ENCODE measurements around the gene IL1RAP.

IL1RAP gene

GRCh38 chr3:190541008-190541407, 27.1 kb downstream of the IL1RAP start:
- DNase-seq (ENCODE audit: low spot score) (no peak), FAIRE-seq (no peak)

- no peak for FAIRE-seq
- no peak for DNase-seq (ENCODE audit: low spot score)
Observed at GRCh38 chr3:190541560-190541959, 27.7 kb downstream of the IL1RAP start.

GRCh38 chr3:190542846-190543245, 29.0 kb downstream of the IL1RAP start:
- no peak for DNase-seq (ENCODE audit: low spot score)
- no peak for FAIRE-seq

- FAIRE-seq = no peak
- DNase-seq (ENCODE audit: low spot score) = no peak
Observed at GRCh38 chr3:190543671-190544070, 29.8 kb downstream of the IL1RAP start.

- FAIRE-seq (no peak), DNase-seq (ENCODE audit: low spot score) (no peak)
Observed at GRCh38 chr3:190545191-190545590, 31.3 kb downstream of the IL1RAP start.

GRCh38 chr3:190546881-190547510, 33.1 kb downstream of the IL1RAP start:
- no peak for FAIRE-seq

GRCh38 chr3:190548031-190548656, 34.3 kb downstream of the IL1RAP start:
- FAIRE-seq = no peak
- DNase-seq (ENCODE audit: low spot score) = no peak

More at GRCh38 chr3:190546881-190547510, 33.1 kb downstream of the IL1RAP start:
- no peak for DNase-seq (ENCODE audit: low spot score)

- FAIRE-seq (no peak), DNase-seq (ENCODE audit: low spot score) (no peak)
Observed at GRCh38 chr3:190552021-190552420, 38.1 kb downstream of the IL1RAP start.

GRCh38 chr3:190552969-190553759, 39.3 kb downstream of the IL1RAP start:
- no peak for FAIRE-seq
- DNase-seq (ENCODE audit: low spot score) = no peak

- FAIRE-seq (no peak), DNase-seq (ENCODE audit: low spot score) (no peak)
Observed at GRCh38 chr3:190554197-190554596, 40.3 kb downstream of the IL1RAP start.

GRCh38 chr3:190556351-190556750, 42.5 kb downstream of the IL1RAP start:
- FAIRE-seq (no peak), DNase-seq (ENCODE audit: low spot score) (no peak)

GRCh38 chr3:190557296-190557695, 43.4 kb downstream of the IL1RAP start:
- DNase-seq (ENCODE audit: low spot score) (no peak), FAIRE-seq (no peak)

- FAIRE-seq (no peak), DNase-seq (ENCODE audit: low spot score) (no peak)
Observed at GRCh38 chr3:190558316-190558715, 44.4 kb downstream of the IL1RAP start.

- no peak for FAIRE-seq
- DNase-seq (ENCODE audit: low spot score) = no peak
Observed at GRCh38 chr3:190558796-190559195, 44.9 kb downstream of the IL1RAP start.

GRCh38 chr3:190560013-190560895, 46.4 kb downstream of the IL1RAP start:
- DNase-seq (ENCODE audit: low spot score) (no peak), FAIRE-seq (no peak)

GRCh38 chr3:190562866-190563510, 49.1 kb downstream of the IL1RAP start:
- no peak for FAIRE-seq
- peak; percentile 29 for DNase-seq (ENCODE audit: low spot score)

- DNase-seq (ENCODE audit: low spot score) (no peak), FAIRE-seq (peak; percentile 17)
Observed at GRCh38 chr3:190564175-190564574, 50.3 kb downstream of the IL1RAP start.

GRCh38 chr3:190566043-190566933, 52.4 kb downstream of the IL1RAP start:
- FAIRE-seq (peak; percentile 99), DNase-seq (ENCODE audit: low spot score) (peak; percentile 84)

GRCh38 chr3:190568036-190568435, 54.2 kb downstream of the IL1RAP start:
- DNase-seq (ENCODE audit: low spot score) (no peak), FAIRE-seq (no peak)

- DNase-seq (ENCODE audit: low spot score) (no peak), FAIRE-seq (no peak)
Observed at GRCh38 chr3:190574473-190574872, 60.6 kb downstream of the IL1RAP start.

Measured in urothelium cell line (cell line).